HG03097 (cell line): ENCODE measurements around the gene FAM90A26.
"Not testable (repeated sequence)": the region's sequence is repeated elsewhere in the genome, so short reads cannot be mapped to it uniquely, and the experiment has no call there.

Experiments used
- ATAC-seq: cut with Tn5 transposase; IDR thresholded peaks from one replicate; pipeline ENCODE4 v1.9.1; 2021; ENCODE audit not compliant: unreplicated experiment, low FRiP score

FAM90A26 gene, protein sequence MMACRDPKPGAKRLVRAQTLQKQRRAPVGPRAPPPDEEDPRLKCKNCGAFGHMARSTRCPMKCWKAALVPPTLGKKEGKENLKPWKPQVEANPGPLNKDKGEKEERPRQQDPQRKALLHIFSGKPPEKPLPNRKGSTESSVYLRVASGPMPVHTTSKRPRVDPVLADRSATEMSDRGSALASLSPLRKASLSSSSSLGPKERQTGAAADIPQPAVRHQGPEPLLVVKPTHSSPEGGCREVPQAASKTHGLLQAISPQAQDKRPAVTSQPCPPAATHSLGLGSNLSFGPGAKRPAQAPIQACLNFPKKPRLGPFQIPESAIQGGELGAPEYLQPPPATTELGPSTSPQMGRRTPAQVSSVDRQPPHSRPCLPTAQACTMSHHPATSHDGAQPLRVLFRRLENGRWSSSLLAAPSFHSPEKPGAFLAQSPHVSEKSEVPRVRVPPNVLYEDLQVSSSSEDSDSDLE

DNA sequence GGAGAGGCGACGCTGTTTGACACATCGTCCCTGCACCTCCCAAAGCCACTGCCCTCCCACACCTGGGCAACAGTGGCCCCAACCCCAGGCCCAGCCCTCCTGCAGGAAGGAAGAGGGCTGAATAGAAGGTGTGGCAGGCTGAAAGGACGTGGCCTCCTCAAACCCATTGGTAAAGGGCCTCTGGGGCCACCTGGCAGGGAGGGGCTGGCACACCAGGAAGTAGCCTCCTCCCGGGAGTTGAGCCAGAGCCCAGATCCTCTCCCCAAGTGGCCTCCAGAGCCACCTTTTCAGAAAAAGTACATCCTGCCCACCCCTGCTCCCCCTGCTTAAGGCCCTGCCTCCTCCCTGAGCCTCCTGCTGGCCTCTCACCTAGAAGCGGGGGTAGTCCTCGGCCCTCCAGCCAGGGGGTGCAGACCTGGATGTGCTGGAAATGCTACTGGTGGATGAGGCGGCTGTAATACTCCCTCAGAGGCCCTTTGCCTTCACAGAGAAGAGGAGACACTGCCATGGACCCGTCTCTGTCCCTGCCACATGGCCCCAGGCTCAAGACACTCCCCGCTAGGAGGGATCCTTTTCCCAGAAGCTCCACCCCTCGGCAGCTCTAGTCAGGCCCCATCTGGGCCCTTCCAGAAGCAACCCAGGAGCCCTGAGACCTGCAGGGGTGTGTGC, at the start of gene FAM90A26:
FAM90A26 (plus strand) TSS at position 619 of the 669 bp plus-strand sequence. CDS start 2,764 bp downstream, outside the sequence.
- ATAC-seq = not testable (repeated sequence)

DNA sequence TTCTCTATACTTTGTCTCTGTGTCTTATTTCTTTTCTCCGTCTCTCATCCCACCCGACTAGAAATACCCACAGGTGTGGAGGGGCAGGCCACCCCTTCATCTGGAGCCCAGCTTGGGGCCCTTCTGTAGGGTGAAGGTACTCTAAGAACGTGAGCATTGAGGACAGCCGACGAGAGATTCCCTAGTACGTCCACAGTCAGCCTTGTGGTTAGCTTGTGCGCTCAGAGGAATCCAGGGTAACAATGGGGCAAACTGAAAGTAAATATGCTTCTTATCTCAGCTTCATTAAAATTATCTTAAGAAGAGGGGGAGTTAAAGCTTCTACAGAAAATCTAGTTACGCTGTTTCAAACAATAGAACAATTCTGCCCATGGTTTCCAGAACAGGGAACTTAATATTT, 47.5 kb upstream of the FAM90A26 start:
- not testable (repeated sequence) for ATAC-seq

DNA sequence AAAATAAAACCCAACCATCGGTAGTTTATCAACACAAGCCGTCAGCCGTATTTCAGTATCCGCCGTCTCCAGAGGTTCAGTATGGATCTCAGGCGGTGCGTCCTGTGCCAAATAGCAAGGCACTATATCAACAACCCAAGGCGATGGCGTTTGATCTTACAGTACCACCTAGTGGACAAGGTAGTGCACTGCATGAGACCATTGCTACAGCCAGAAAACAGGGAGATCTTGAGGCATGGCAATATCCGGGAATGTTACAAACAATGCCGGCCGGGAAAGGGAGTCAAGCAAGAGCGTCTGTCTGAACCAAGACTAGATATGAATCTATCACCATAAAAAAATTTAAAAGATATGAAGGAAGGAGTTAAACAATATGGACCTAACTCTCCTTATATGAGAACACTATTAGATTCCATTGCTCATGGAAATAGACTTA, 46.6 kb upstream of the FAM90A26 start:
- not testable (repeated sequence) for ATAC-seq

DNA sequence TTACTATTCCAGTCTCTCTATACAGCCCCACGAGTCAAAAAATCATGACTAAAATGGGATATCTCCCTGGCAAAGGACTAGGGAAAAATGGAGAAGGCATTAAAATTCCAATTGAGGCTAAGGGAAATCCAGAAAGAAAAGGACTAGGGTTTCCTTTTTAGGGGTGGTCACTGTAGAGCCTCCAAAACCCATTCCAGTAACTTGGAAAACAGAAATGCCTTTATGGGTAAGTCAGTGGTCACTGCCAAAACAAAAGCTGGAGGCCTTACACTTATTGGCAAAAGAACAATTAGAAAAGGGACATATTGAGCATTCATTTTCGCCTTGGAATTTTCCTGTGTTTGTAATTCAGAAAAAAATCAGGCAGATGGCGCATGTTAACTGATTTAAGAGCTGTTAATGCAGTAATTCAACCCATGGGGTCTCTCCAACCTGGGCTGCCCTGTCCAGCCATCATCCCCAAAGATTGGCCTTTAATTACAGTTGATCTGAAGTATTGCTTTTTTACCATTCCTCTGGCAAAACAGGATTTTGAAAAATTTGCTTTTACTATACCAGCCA, 44.5 kb upstream of the FAM90A26 start:
- ATAC-seq = not testable (repeated sequence)

DNA sequence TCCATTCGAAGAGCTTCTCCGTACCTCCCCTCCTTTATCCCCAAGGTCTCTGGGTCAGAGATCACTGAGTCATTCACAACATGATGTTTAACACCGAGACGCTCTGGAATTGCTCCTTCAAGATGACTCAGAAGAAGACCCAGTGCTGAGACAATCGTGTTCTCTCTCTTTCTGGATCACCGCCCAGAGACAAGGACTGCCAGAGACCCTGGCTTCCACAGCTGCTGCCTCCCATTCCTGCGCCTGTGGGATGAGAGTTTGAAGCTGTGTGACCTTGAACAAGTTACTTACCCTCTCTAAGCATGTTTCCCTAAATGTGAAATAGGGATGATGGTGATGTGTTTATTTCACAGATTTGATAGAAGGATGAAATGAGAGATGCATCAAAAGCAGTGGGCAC, 38.8 kb upstream of the FAM90A26 start:
- ATAC-seq = not testable (repeated sequence)

DNA sequence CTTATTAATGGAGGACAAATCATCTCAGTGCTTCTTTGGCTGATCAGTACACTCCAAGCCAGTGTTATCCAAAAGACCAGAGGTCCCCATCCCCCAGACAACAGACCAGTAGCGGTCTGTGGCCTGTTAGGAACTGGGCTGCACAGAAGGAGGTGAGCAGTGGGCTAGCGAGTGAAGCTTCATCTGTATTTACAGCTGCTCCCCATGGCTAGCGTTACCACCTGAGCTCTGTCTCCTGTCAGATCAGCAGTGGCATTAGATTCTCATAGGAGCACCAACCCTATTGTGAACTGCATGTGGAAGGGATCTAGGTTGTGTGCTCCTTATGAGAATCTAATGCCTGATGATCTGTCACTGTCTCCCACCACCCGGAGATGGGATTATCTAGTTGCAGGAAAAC, 37.4 kb upstream of the FAM90A26 start:
- ATAC-seq = not testable (repeated sequence)

DNA sequence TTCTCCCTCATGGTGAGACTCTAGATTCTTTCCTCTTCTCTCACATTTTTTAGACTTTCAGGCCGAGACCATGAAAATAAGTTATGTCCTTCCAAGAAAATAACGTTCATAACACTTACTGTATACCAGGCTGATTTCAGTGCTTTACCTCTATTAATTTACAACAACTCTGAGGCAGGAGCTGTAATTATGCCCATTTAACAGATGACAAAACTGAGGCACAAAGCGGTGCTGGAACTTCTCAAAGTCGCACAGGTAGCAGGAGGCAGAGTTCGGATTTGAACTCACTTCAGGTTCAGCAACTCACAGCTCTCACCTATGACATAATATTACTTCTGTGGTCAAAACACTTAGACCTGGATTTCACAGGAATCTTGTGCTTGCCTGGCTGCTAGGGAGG, 36.2 kb upstream of the FAM90A26 start:
- ATAC-seq = not testable (repeated sequence)

DNA sequence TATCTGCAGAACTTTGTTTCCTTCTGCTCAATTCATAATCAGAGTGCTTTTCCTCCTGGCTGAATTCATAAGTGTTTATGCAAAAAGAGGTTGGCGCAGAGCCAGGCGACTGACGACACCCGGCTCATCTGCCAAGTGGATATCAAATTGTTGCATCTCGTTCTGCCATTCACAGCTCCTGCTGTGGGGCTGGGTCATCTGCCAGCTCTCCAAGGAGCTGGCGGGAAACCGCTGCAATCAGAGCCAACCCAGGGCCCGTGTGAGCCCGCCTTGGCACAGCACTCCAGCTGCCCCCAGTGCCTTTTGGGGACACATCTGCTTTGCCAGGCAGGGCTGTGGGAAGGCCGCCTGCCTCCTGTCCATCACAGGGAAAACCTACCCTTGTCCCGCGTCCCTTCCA, 35.7 kb upstream of the FAM90A26 start:
- ATAC-seq = not testable (repeated sequence)

DNA sequence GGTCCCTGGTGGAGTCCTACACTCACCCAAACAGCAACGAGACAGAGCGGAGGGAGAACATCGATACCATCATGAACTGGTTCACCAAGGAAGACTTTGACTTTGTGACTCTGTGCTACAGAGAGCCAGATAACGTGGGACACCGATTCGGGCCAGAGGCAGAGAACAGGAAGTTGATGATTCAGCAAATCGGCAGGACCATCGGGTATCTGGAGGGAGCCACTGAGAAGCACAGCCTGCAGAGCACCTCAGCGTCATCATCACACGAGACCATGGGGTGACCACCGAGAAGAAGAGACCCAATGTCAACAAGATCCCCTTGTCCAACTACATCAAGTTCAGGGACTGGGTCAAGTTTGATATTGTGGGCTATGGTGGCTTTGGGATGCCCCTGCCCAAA, 29.2 kb upstream of the FAM90A26 start:
- ATAC-seq = not testable (repeated sequence)

DNA sequence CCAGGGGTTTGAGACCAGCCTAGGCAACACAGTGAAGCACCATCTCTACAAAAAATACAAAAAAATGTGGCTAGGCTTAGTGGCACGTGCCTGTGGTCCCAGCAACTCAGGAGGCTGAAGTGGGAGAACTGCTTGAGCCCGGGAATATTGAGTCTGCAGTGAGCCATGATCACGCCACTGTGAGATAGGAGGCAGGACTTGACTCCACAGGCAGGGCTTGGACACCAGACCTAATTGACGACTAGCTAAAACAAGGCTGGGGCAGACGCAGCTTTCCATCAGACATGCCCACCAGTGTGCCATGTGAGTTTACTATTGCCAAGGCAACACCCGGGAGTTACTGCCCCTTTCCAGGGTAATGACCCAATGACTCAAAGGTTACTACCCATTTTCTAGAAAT, 27.4 kb upstream of the FAM90A26 start:
- ATAC-seq = not testable (repeated sequence)

DNA sequence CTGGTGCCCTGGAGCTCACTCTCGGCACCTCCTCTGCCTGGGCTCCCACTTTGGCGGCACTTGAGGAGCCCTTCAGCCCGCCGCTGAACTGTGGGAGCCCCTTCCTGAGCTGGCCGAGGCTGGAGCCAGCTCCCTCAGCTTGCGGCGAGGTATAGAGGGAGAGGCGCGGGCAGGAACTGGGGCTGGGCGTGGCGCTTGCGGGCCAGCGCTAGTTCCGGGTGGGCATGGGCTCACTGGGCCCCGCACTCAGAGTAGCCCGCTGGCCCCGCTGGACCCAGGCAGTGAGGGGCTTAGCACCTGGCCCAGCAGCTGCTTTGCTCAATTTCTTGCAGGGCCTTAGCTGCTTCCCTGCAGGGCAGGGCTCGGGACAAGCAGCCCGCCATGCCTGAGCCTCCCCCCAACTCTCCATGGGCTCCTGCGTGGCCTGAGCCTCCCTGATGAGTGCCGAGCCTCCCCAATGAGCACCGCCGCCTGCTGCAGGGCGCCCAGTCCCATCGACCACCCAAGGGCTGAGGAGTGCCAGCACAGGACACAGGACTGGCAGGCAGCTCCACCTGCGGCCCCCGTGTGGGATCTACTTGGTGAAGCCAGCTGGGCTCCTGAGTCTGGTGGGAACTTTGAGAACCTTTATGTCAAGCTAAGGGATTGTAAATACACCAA, 26.7 kb upstream of the FAM90A26 start:
- ATAC-seq = no peak

DNA sequence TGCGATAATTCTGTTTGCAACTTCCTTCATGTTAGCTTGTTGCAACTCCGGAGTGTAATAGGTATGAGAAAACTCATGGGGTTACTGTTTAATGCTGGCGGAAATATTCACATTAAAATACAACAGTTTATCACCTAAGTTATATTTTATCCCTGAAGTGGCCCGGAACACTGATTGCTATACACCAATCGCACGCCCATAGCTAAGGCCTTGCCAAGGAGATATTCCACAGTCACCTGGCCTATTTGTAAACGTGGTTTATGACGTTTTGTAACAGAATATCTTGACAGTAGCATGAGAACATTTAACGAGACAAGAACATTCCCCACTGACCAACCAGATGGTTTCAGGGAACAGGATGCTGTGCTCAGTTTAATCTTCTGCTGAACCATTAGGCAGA, 23.2 kb upstream of the FAM90A26 start:
- ATAC-seq = no peak

DNA sequence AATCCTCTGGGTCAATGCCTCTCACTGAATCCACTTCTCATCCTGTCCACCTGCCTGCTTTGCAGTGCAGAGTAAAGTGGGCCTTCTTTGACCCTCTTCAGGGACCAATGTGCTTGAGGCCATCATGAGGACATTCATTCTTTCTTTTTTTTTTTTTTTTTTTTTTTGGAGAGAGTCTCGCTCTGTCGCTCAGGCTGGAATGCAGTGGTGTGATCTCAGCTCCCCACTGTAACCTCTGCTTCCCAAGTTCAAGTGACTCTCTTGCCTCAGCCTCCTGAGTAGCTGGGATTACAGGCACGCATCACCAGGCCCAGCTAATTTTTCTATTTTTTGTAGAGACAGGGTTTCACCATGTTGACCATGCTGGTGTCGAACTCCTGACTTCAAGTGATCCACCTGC, 22.8 kb upstream of the FAM90A26 start:
- not testable (repeated sequence) for ATAC-seq

DNA sequence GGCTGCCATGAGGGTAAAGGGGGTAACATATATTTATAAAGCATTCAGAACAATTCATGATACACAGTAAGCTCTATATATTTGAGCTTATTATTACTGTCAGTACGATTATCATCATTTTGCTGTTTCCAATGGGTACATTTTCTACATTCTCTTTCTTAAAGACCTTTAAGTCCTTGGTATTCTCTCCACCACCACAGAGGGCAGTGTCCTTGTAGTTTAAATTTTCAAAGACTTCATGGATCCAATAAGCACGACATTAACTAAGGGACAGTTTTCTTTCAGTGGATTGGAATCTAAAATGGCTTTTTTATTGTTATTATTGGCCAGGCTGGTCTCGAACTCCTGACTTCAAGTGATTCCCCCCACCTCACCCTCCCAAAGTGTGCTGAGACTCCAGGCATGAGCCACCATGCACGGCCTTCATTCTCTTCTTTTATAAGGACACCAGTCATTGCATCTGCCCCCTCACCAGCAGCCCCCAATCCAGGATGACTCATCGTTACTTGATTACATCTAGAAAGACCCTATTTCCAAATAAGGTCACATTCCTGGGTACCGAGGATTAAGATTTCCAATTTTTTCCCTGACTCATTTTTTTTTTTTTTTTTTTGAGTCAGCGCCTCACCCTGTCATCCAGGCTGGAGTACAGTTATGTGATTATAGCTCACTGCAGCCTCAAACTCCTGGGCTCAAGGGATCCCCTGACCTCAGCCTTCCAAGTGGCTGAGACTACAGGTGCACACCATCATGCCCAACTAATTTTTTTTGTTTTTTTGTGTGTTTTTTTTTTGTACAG, 21.4 kb upstream of the FAM90A26 start:
- not testable (repeated sequence) for ATAC-seq

DNA sequence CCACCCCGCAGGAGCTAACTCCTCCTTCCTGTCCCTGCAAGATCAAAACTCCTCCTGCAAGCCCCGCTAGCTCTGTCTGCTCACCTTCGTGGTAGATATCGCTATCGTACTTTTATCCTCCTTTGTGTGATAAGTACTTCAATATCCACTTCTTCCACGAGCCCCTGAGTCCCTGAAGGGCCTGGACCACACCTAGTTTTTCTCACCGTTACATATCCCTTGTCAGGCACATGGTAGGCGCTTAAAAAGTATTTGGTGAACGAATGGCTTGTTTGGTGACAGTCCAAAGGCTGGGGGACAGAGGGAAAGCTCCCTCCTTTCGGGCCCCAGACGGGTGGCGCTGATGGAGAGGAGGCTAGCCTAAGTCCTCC, 18.4 kb upstream of the FAM90A26 start:
- ATAC-seq = not testable (repeated sequence)

DNA sequence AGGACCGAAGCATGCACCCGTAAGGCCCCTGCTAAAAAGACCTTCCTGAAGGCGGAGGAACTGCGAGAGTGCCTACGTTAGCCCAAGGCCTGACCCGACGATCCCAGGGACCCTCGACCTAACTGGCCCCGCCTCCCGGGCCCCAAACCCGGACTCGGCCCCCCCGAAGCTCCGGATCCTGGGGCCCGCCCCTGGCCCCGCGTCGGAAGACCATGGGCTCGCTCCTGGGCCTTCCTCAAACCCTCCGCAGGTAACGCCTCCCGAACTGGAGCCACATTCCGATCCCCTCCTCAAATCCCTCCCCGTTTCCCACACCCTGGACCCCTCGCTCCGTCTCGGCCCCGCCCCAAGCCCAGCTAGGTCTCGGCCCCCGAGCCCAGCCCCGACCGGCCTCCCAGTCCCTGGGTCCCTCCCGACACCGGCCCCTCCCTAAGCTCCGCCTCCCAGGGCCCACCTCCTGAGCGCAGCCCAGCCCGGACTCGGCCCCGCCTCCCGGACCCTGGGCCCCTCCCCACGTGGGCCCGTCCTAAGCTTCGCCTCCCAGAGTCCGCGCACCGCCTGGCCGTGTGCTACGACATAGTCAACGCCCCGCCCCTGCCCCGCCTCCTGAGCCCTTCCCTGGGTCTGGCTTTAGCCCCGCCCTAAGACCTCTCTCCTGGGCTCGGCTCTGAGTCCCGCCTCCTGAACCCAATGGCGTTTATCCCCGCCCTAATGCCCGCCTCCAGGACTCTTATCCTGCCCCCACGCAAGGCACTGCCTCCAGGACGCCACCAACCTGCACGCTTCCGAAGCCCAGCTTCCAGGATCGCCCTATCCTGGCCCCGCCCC, 17.8 kb upstream of the FAM90A26 start:
- not testable (repeated sequence) for ATAC-seq

DNA sequence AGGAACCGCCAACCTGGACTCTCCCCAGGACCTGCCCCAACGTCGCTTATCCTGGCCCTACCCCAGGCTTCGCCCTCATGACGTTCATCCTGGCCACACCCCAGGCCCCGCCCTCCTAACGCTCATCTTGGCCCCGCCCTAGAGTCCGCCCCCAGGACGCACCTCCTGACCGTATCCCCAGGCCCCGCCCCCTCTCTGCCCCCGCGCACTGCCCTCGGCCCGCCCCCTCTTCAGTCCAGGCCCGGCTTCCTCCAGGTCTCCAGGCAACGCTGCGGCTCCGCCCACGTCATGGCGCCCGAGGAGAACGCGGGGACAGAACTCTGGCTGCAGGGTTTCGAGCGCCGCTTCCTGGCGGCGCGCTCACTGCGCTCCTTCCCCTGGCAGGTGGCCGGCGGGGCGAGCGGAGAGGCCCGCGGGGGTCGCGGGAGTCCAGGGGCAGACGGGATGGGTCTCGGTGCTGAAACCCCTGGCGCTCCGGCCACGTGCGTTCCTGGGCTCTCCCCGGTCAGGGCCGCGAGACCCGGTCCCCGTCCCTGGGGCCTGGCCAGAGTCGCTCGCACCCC, 17.1 kb upstream of the FAM90A26 start:
- not testable (repeated sequence) for ATAC-seq

DNA sequence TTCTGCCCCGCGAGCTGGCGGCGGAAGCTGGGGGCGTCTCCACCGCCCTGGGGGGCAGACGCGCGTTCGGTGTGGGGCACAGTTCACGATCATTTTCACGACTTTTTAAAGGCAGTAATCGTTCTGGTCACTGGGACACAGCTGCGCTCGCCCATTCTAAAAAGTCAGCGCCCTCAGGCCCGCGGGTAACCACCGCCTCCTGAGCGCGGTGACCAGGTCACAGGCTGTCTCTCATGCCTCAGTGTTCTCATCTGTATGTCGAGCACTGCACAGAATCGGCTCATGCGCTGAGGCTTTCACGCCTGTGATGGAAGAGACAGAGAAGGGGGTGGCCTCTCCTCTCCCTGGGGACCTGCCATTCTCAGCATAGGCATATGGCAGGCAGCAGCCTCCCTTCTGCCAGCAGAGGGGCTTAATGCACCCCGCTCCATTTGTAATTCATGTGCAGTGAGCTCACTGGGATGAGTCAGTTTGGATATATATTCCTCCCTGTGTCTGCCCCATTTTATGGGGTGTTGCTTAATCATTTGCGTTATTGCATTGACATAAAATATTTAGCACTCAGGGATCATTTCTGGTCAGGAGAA, 16.5 kb upstream of the FAM90A26 start:
- not testable (repeated sequence) for ATAC-seq
